ENCODE measurements around the gene GSTM1. TPM values are rescaled to one million over a fixed set of nuclear protein-coding genes. Genes with fewer than 3 reads are reported as not detected.

GSTM1 gene
- total RNA-seq, 1 donor from 2014 or later: not detected

- no peak overlapping the region for H3K27ac ChIP-seq (ENCODE audit: low read depth, low read length)
- no peak overlapping the region for H3K27ac Mint-ChIP-seq (ENCODE audit: unreplicated experiment)
- no peak for TF ChIP-seq EZH2 (IDR thresholded peaks at IDR 0.05; ENCODE audit: insufficient read depth, low read length)
- TF ChIP-seq, protein P1, sequence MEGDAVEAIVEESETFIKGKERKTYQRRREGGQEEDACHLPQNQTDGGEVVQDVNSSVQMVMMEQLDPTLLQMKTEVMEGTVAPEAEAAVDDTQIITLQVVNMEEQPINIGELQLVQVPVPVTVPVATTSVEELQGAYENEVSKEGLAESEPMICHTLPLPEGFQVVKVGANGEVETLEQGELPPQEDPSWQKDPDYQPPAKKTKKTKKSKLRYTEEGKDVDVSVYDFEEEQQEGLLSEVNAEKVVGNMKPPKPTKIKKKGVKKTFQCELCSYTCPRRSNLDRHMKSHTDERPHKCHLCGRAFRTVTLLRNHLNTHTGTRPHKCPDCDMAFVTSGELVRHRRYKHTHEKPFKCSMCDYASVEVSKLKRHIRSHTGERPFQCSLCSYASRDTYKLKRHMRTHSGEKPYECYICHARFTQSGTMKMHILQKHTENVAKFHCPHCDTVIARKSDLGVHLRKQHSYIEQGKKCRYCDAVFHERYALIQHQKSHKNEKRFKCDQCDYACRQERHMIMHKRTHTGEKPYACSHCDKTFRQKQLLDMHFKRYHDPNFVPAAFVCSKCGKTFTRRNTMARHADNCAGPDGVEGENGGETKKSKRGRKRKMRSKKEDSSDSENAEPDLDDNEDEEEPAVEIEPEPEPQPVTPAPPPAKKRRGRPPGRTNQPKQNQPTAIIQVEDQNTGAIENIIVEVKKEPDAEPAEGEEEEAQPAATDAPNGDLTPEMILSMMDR (IDR thresholded peaks at IDR 0.05; ENCODE audit: insufficient read depth, low read depth, low read length): no peak
Measured at GRCh38 chr1:109641861-109642260, 45.8 kb upstream of the GSTM1 start.

DNA sequence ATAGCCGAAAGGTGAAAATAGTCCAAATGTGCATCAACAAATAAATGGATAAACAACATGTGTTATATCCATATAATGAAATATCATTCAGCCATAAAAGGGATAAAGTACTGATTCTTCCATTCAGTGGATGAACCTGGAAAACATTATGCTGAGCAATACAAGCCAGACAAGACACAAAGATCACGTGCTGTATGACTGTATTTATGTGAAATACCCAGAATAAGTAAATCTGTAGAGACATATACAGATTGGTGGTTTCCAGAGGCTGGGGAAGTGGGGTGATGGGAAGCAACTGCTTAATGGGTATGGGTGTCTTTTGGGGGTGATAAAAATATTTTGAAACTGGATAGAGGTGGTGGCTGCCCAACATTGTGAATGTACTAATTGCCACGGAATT, 45.0 kb upstream of the GSTM1 start:
- H2AFZ ChIP-seq (ENCODE audit: low read depth, low read length): no peak overlapping the region
- H3K4me2 ChIP-seq (ENCODE audit: low read length): no peak overlapping the region
- TF ChIP-seq, protein P1 (IDR thresholded peaks at IDR 0.05; ENCODE audit: insufficient read depth, low read depth, low read length): no peak
- no peak for TF ChIP-seq EZH2 (IDR thresholded peaks at IDR 0.05; ENCODE audit: insufficient read depth, low read length)

More at GRCh38 chr1:109641861-109642260, 45.8 kb upstream of the GSTM1 start:
- no peak overlapping the region for H3K4me2 ChIP-seq (ENCODE audit: low read length)
- no peaks in the 10 kb centered on the region for H3K4me1 Mint-ChIP-seq (ENCODE audit: low read depth, unreplicated experiment)
- no peaks in the 10 kb centered on the region for H3K36me3 Mint-ChIP-seq (ENCODE audit: low read depth, unreplicated experiment)
- no peaks in the 10 kb centered on the region for H3K27me3 ChIP-seq (ENCODE audit: insufficient read depth, low read length)
- no peaks in the 10 kb centered on the region for H3K9me3 Mint-ChIP-seq (ENCODE audit: unreplicated experiment)
- H4K20me1 ChIP-seq (ENCODE audit: insufficient read depth, low read length): no peaks in the 10 kb centered on the region
- DNase-seq (ENCODE audit: low read depth): no peak
- no peak overlapping the region for H2AFZ ChIP-seq (ENCODE audit: low read depth, low read length)
- no peak for FAIRE-seq
- no peaks in the 10 kb centered on the region for H3K9me3 ChIP-seq (ENCODE audit: insufficient read depth, low read depth, low read length)
- no peak overlapping the region for H3K9ac ChIP-seq (ENCODE audit: low read length)
- peaks cover 7% of the 10 kb centered on the region for H3K4me1 ChIP-seq (ENCODE audit: insufficient read depth, low read length)
- H3K4me3 Mint-ChIP-seq (ENCODE audit: unreplicated experiment): no peak overlapping the region
- no peaks in the 10 kb centered on the region for H3K36me3 ChIP-seq (ENCODE audit: insufficient read depth, low read length)
- H3K79me2 ChIP-seq (ENCODE audit: insufficient read depth, low read length): no peaks in the 10 kb centered on the region
- H3K4me3 ChIP-seq (ENCODE audit: insufficient read depth, low read depth, low read length): no peak overlapping the region
- H3K27me3 Mint-ChIP-seq (ENCODE audit: low read depth, unreplicated experiment): peaks cover 17% of the 10 kb centered on the region

DNA sequence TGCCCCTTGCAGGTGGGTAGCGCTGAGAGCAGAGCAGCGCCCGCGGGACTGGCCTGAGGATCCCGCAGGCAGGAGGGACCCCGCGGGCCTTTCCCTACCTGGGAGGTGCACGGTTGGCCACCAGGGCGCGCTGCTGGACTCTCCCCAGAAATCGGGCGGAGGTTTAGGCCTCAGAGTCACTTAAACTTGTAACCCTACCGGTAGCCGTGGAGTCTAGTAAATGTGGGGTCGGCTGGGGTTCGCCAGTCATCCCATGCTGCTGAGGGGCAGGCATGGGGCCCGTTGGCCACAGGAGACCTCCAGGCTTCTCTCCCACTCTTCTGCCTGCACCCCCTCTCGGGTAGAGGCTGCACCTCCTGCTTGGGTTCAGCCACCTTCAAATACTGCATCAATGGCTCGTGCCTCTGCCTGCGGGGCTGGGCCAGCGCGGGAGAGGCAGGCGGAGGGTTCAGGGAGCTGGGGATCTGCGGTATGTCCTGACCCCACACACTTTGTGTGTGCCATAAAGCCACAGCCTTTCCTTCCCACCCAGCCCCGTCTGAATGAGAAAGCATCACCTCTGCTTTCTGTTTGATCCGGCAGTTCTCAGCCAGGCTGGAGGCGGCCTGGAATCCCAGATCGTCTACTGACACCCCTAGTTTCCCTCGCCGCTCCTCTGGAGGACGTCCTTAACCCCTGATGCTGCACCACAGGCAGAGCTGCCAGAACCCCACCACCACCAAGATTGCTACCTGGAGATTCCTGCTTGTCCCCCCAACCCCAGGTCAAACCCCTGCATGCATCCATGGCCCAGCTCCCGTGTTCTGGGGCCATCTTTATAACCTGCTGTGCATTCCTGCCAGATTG, 44.0 kb upstream of the GSTM1 start:
- Mint-ChIP-seq H3K27ac (ENCODE audit: unreplicated experiment) (no peak overlapping the region), H3K27me3 (ENCODE audit: low read depth, unreplicated experiment) (peaks cover 17% of the 10 kb centered on the region), H3K9me3 (ENCODE audit: unreplicated experiment) (no peaks in the 10 kb centered on the region), H3K4me3 (ENCODE audit: unreplicated experiment) (no peak overlapping the region), H3K36me3 (ENCODE audit: low read depth, unreplicated experiment) (no peaks in the 10 kb centered on the region), H3K4me1 (ENCODE audit: low read depth, unreplicated experiment) (no peaks in the 10 kb centered on the region)
- no peaks in the 10 kb centered on the region for H4K20me1 ChIP-seq (ENCODE audit: insufficient read depth, low read length)
- FAIRE-seq (no peak), DNase-seq (ENCODE audit: low read depth) (peak; percentile 32)
- no peak overlapping the region for H3K27ac ChIP-seq (ENCODE audit: low read depth, low read length)
- H3K79me2 ChIP-seq (ENCODE audit: insufficient read depth, low read length): no peaks in the 10 kb centered on the region
- no peaks in the 10 kb centered on the region for H3K9me3 ChIP-seq (ENCODE audit: insufficient read depth, low read depth, low read length)
- no peak overlapping the region for H3K4me3 ChIP-seq (ENCODE audit: insufficient read depth, low read depth, low read length)
- H3K9ac ChIP-seq (ENCODE audit: low read length): no peak overlapping the region
- H3K4me2 ChIP-seq (ENCODE audit: low read length): peak overlapping the region; percentile 30
- peaks cover 7% of the 10 kb centered on the region for H3K4me1 ChIP-seq (ENCODE audit: insufficient read depth, low read length)
- TF ChIP-seq, protein P1 (IDR thresholded peaks at IDR 0.05; ENCODE audit: insufficient read depth, low read depth, low read length): peak; percentile 62
- TF ChIP-seq EZH2 (IDR thresholded peaks at IDR 0.05; ENCODE audit: insufficient read depth, low read length): no peak
- peak overlapping the region; percentile 60 for H2AFZ ChIP-seq (ENCODE audit: low read depth, low read length)
- no peaks in the 10 kb centered on the region for H3K36me3 ChIP-seq (ENCODE audit: insufficient read depth, low read length)
- H3K27me3 ChIP-seq (ENCODE audit: insufficient read depth, low read length): no peaks in the 10 kb centered on the region

More for the DNA sequence above, 45.0 kb upstream of the GSTM1 start:
- H3K4me3 ChIP-seq (ENCODE audit: insufficient read depth, low read depth, low read length): no peak overlapping the region
- no peaks in the 10 kb centered on the region for H3K9me3 ChIP-seq (ENCODE audit: insufficient read depth, low read depth, low read length)
- FAIRE-seq (no peak), DNase-seq (ENCODE audit: low read depth) (no peak)
- peaks cover 7% of the 10 kb centered on the region for H3K4me1 ChIP-seq (ENCODE audit: insufficient read depth, low read length)
- no peaks in the 10 kb centered on the region for H3K36me3 ChIP-seq (ENCODE audit: insufficient read depth, low read length)
- H3K27me3 Mint-ChIP-seq (ENCODE audit: low read depth, unreplicated experiment): peaks cover 17% of the 10 kb centered on the region
- H3K9ac ChIP-seq (ENCODE audit: low read length): no peak overlapping the region
- H3K79me2 ChIP-seq (ENCODE audit: insufficient read depth, low read length): no peaks in the 10 kb centered on the region
- H3K4me1 Mint-ChIP-seq (ENCODE audit: low read depth, unreplicated experiment): no peaks in the 10 kb centered on the region
- no peaks in the 10 kb centered on the region for H3K36me3 Mint-ChIP-seq (ENCODE audit: low read depth, unreplicated experiment)
- H3K9me3 Mint-ChIP-seq (ENCODE audit: unreplicated experiment): no peaks in the 10 kb centered on the region
- H4K20me1 ChIP-seq (ENCODE audit: insufficient read depth, low read length): no peaks in the 10 kb centered on the region
- H3K27ac Mint-ChIP-seq (ENCODE audit: unreplicated experiment): no peak overlapping the region
- no peak overlapping the region for H3K4me3 Mint-ChIP-seq (ENCODE audit: unreplicated experiment)
- H3K27me3 ChIP-seq (ENCODE audit: insufficient read depth, low read length): no peaks in the 10 kb centered on the region
- no peak overlapping the region for H3K27ac ChIP-seq (ENCODE audit: low read depth, low read length)

Measured in astrocyte (in vitro differentiated cells and primary cell).